Activated CD4-positive, alpha-beta T cell treated with anti-CD3 and anti-CD28 coated beads, Interleukin-2, amount 50 U/mL, for 1 hour (primary cell): ENCODE data around the gene MCUB.
"Not testable (repeated sequence)": the region's sequence is repeated elsewhere in the genome, so short reads cannot be mapped to it uniquely, and the experiment has no call there.

Experiments
- DNase-seq: peaks from one replicate; pipeline ENCODE4 v3.0.0-alpha.2; 2020

The MCUB gene

GRCh38 chr4:109645874-109646710 is 86.0 kb downstream of the MCUB start:
- no peak for DNase-seq

- no peak for DNase-seq
These were observed 88.4 kb downstream of the MCUB start for GRCh38 chr4:109648266-109648996.

GRCh38 chr4:109648997-109649575 is 89.0 kb downstream of the MCUB start:
- DNase-seq, result no peak

- no peak for DNase-seq
These were observed 89.8 kb downstream of the MCUB start for GRCh38 chr4:109649872-109650271.

- DNase-seq, result no peak
These were observed 95.3 kb downstream of the MCUB start for GRCh38 chr4:109655396-109655795.

GRCh38 chr4:109657854-109658418 is 97.9 kb downstream of the MCUB start:
- no peak for DNase-seq

GRCh38 chr4:109658871-109659410 is 98.9 kb downstream of the MCUB start:
- DNase-seq, result peak; percentile 8

- no peak for DNase-seq
These were observed 102.1 kb downstream of the MCUB start for GRCh38 chr4:109662116-109662515.

GRCh38 chr4:109662771-109663170 is 102.7 kb downstream of the MCUB start:
- DNase-seq, result no peak

- no peak for DNase-seq
These were observed 105.9 kb downstream of the MCUB start for GRCh38 chr4:109665783-109666485.

- DNase-seq, result no peak
These were observed 111.3 kb downstream of the MCUB start for GRCh38 chr4:109671350-109671749.

GRCh38 chr4:109672169-109672930 is 112.3 kb downstream of the MCUB start:
- no peak for DNase-seq

GRCh38 chr4:109673303-109673702 is 113.3 kb downstream of the MCUB start:
- no peak for DNase-seq

GRCh38 chr4:109675181-109675580 is 115.1 kb downstream of the MCUB start:
- DNase-seq, result no peak

GRCh38 chr4:109675843-109676242 is 115.8 kb downstream of the MCUB start:
- DNase-seq, result no peak

- no peak for DNase-seq
These were observed 116.8 kb downstream of the MCUB start for GRCh38 chr4:109676886-109677285.

- DNase-seq, result not testable (repeated sequence)
These were observed 118.4 kb downstream of the MCUB start for GRCh38 chr4:109678472-109678871.

- not testable (repeated sequence) for DNase-seq
These were observed 118.9 kb downstream of the MCUB start for GRCh38 chr4:109678925-109679324.

GRCh38 chr4:109682875-109683274 is 122.8 kb downstream of the MCUB start:
- no peak for DNase-seq

- DNase-seq, result no peak
These were observed 123.7 kb downstream of the MCUB start for GRCh38 chr4:109683621-109684253.

- DNase-seq, result no peak
These were observed 124.7 kb downstream of the MCUB start for GRCh38 chr4:109684727-109685126.
